Mucosa of descending colon (tissue), 3 donors: ENCODE measurements around the gene VPS8. TPM values are rescaled to one million over a fixed set of nuclear protein-coding genes. Genes with fewer than 3 reads are reported as not detected.

ENCODE experiments used
- ATAC-seq: fragments of 200-7000 bp; cut with Tn5 transposase; one replicate; pipeline ENCODE4 v1.9.1; 2020; ENCODE audit warnings: mild to moderate bottlenecking, moderate library complexity
- DNase-seq, 3 donors: peaks; one replicate each; pipeline ENCODE4 v3.0.0-alpha.2; 2020
- H3K36me3 ChIP-seq: fragments of 200-600 bp; one replicate; pipeline ENCODE4 v1.8.0; 2021; ENCODE audit warnings: low read depth, mild to moderate bottlenecking
- H3K4me1 ChIP-seq: fragments of 200-600 bp; one replicate; pipeline ENCODE4 v1.8.0; 2021; ENCODE audit warnings: low read depth, mild to moderate bottlenecking
- H3K4me3 ChIP-seq: fragments of 200-600 bp; one replicate; pipeline ENCODE4 v1.8.0; 2021; ENCODE audit warnings: mild to moderate bottlenecking
- H3K9me3 ChIP-seq: fragments of 200-600 bp; one replicate; pipeline ENCODE4 v1.8.0; 2021; ENCODE audit warnings: mild to moderate bottlenecking
- intact Hi-C, 2 donors: fragments of 100-400 bp; cut with DNase I in 1 of 2; cut with micrococcal nuclease in 1 of 2; formaldehyde crosslinking; loops; one replicate each; pipeline versions ENCODE4 v1.11.0 to v1.11.1; 2022; cut with DNase I, micrococcal nuclease
- total RNA-seq, 3 donors: library from RNA; stranded (reverse); fragmentation: NEBNext Ultra II Directional in 2 of 3; extraction: Animal tissue kit (Norgen Biotek cat#: 25700) in 2 of 3; gene quantifications; one replicate each; pipeline versions ENCODE4 v1.2.1 to v1.2.4, GENCODE V29; 2021 to 2023
- TF ChIP-seq, protein P1 (sequence below): fragments of 200-600 bp; IDR thresholded peaks from one replicate; pipeline ENCODE4 v1.8.0; 2022; ENCODE audit warnings: antibody characterized with exemption, mild to moderate bottlenecking
- donor health status: DM: no; HTN: no; CAD: no; lungs with moderate emphysema.
- donor health status: DM: no; HTN: no; CAD: no.
- donor health status: DM: no; HTN: yes; CAD: no.

VPS8 gene
- total RNA-seq, 3 donors from 2014 or later: 57.6 to 92.6 (median 74.7) TPM

DNA sequence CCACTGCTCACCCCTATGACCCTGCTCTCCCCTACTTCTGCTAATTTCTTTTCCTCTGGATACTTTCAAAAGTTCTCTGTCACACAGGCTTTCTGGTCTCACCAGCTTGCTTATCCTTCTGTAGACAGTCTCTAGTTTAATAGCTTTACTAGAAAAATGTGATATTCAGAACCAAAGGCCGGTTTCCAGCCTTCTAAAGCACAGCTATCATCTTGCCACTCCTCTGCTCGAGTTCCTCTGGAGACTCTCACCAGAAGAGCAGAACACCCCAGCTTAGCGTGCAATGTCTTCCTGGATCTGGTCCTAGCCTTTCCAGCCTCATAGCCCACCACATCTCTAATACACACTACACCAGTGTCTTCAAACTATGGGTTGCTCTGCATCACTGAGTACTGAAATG lies 1.8 kb upstream of the VPS8 start:
- peaks cover 5% of the 10 kb centered on the region for H3K4me1 ChIP-seq
- no peaks in the 10 kb centered on the region for H3K36me3 ChIP-seq
- TF ChIP-seq, protein P1, sequence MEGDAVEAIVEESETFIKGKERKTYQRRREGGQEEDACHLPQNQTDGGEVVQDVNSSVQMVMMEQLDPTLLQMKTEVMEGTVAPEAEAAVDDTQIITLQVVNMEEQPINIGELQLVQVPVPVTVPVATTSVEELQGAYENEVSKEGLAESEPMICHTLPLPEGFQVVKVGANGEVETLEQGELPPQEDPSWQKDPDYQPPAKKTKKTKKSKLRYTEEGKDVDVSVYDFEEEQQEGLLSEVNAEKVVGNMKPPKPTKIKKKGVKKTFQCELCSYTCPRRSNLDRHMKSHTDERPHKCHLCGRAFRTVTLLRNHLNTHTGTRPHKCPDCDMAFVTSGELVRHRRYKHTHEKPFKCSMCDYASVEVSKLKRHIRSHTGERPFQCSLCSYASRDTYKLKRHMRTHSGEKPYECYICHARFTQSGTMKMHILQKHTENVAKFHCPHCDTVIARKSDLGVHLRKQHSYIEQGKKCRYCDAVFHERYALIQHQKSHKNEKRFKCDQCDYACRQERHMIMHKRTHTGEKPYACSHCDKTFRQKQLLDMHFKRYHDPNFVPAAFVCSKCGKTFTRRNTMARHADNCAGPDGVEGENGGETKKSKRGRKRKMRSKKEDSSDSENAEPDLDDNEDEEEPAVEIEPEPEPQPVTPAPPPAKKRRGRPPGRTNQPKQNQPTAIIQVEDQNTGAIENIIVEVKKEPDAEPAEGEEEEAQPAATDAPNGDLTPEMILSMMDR: no peak
- H3K4me3 ChIP-seq: no peak overlapping the region
- intact Hi-C loops: no loop called here
- ATAC-seq (no peak), DNase-seq (no peak)
- H3K9me3 ChIP-seq: no peaks in the 10 kb centered on the region

DNA sequence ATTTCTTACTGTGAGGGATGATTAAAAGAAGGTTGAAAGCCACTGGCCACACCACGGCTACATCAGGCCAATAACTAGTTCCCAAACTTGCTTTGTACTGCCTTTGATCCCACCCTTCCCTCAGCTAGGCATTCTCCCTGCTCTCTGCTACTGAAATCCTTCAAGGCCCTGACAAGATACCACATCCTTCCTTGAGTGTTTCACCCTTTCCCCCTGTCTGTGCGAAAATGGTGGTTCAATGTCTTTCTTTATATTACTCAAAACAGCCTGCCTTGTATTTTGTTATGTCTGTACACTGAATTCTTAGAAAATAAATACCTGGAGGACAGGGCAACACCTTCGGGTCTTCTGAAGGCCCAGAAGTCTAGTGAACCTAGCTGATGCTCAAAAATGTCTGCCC lies 932 bp upstream of the VPS8 start:
- no peaks in the 10 kb centered on the region for H3K9me3 ChIP-seq
- intact Hi-C loops: no loop called here
- ATAC-seq: no peak
- TF ChIP-seq, protein P1: no peak
- DNase-seq: no peak
- H3K4me1 ChIP-seq: no peaks in the 10 kb centered on the region
- no peak overlapping the region for H3K4me3 ChIP-seq
- no peaks in the 10 kb centered on the region for H3K36me3 ChIP-seq

DNA sequence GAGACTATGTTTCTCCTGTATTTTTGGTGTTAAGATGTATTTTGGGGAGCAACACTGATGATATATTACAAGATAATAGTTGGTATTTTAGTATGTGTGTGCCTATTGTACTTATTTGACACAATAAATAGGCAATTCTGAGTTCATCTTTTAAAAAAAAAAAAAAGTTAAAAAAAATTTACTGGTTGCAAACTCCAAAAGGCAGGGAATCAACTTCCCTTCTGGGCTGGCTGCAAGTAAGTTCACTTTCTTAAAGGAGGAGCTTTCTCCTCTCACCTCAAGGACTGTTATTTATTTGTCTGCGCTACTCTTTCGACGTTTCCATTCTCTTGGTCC lies 335 bp upstream of the VPS8 start:
- DNase-seq: no peak
- ATAC-seq: no peak
- TF ChIP-seq, protein P1: no peak
- H3K4me3 ChIP-seq: no peak overlapping the region
- H3K36me3 ChIP-seq: no peaks in the 10 kb centered on the region
- H3K9me3 ChIP-seq: no peaks in the 10 kb centered on the region
- H3K4me1 ChIP-seq: no peaks in the 10 kb centered on the region
- intact Hi-C loops: no loop called here

DNA sequence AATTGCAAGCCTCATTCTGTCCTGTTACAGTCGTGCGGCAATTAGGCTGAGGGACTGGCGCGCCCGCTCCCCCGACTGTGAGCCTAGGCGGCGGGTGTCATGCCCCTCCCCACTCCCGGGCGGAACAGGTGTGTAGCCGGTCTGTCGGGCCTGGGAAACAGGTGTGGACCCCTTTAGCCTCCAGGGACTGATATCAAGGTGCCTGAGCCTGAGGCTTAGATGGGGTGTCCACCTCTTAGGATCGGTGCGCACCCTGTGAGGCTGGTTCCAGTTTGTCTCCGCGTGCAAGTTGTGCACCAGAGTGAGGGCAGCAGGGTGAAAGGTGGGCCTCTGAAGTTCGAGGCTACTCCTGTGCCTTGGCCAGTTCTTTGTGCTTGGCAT lies 686 bp downstream of the VPS8 start:
- no peaks in the 10 kb centered on the region for H3K4me1 ChIP-seq
- no peaks in the 10 kb centered on the region for H3K9me3 ChIP-seq
- DNase-seq (peak; percentile 57 to 68 (median 64)), ATAC-seq (peak; percentile 62)
- intact Hi-C loops: no loop called here
- H3K4me3 ChIP-seq: peak overlapping the region; percentile 61
- H3K36me3 ChIP-seq: no peaks in the 10 kb centered on the region
- TF ChIP-seq, protein P1: no peak

DNA sequence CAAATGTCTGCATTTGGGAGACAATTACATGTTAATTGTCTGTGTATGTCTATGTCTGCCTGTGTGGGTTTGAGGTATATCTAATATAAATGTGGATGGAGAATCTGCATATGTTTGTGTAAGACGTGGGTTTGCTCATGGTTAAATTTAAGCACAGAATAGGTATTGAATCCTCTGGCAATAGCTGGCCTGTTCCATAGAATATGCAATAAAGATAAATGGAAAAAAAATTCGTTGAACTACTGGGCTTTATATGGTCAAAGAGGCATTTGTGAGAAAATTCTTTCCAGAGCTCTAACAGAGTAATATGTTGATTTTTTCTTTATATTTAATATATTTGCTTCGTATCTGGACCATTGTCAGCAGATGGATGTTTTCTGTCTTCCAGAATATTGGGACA lies 1.4 kb downstream of the VPS8 start:
- no peaks in the 10 kb centered on the region for H3K9me3 ChIP-seq
- H3K4me3 ChIP-seq: no peak overlapping the region
- intact Hi-C loops: no loop called here
- no peaks in the 10 kb centered on the region for H3K4me1 ChIP-seq
- TF ChIP-seq, protein P1: no peak
- DNase-seq (no peak), ATAC-seq (no peak)
- no peaks in the 10 kb centered on the region for H3K36me3 ChIP-seq

DNA sequence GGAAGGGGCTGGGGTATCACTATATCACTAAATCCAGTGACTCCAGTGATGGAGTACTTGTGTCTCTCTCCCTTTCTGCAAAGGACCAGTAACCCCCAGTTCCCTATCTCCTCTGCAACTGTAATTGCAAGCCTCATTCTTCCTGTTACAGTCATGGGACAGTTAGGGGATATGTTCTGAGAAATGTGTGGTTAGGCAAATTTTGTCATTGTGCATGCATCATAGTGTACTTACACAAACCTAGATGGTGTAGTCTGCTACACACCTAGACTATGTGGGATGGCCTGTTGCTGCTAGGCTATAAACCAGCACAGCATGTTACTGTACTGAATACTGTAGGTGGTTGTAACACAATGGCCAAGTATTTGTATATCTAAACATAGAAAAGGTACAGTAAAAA lies 2.2 kb downstream of the VPS8 start:
- no peaks in the 10 kb centered on the region for H3K36me3 ChIP-seq
- DNase-seq (no peak), ATAC-seq (no peak)
- TF ChIP-seq, protein P1: no peak
- no peaks in the 10 kb centered on the region for H3K9me3 ChIP-seq
- intact Hi-C loops: no loop called here
- H3K4me1 ChIP-seq: no peaks in the 10 kb centered on the region
- no peak overlapping the region for H3K4me3 ChIP-seq
